ENCODE results near the gene TMEM131L. TPM values are rescaled to one million over a fixed set of nuclear protein-coding genes. Genes with fewer than 3 reads are reported as not detected.
A peak's percentile ranks its signal among the peaks of the same experiment; 100 is the strongest.

The TMEM131L gene
- total RNA-seq, 1 experiment from 2014 or later = 14.6 TPM

DNA sequence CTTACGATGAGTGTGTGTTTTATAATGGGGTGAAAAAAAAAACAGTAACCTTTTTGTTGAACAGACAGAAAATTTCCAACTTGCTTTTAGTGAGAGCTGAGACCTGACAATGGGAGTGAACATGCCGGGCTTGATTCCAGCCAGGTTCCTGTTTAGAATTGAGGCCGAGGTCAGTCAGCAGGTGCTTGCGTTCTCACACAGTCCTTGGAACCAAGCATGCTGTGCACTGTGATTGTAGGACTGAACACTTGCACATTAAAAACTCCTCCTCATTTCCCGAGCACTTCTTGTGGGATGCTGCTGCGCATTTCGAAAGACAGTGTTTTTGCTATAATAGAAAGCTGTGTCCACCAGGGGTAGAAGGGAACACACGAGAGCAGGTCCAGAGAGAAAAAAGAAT, 51.8 kb downstream of the TMEM131L start:
- no peak overlapping the region for H2BK12ac ChIP-seq (ENCODE audit: insufficient read length, low read depth, low read length)
- H3K18ac ChIP-seq (ENCODE audit: insufficient read length, low read depth, low read length) = no peak overlapping the region
- no peak overlapping the region for H3K23ac ChIP-seq (ENCODE audit: insufficient read length, low read depth, low read length)
- no peak overlapping the region for H3K27ac ChIP-seq (ENCODE audit: insufficient read length, low read depth, low read length)
- no peak overlapping the region for H3T11ph ChIP-seq (ENCODE audit: low read length)
- Mint-ChIP-seq H3K4me3 (no peak overlapping the region), H3K9me3 (no peaks in the 10 kb centered on the region), H3K36me3 (ENCODE audit: insufficient read depth in 1 of 3, low read depth in 3 of 3) (no peaks in the 10 kb centered on the region; a peak in 1 of 7 replicates), H3K27ac (peak overlapping the region in 1 of 3 experiments; percentile 75; a peak in 1 of 7 replicates), H3K4me1 (peaks cover 32 to 38% of the 10 kb centered on the region in 2 experiments), H3K27me3 (ENCODE audit: low read depth) (no peaks in the 10 kb centered on the region)
- no peak overlapping the region for H3K4ac ChIP-seq (ENCODE audit: low read depth, low read length)
- H4K20me1 ChIP-seq (ENCODE audit: control insufficient read depth, insufficient read depth, insufficient read length) = no peaks in the 10 kb centered on the region
- DNase-seq = no peak
- H2BK15ac ChIP-seq (ENCODE audit: low read depth, low read length) = no peak overlapping the region
- no peak overlapping the region for H2BK120ac ChIP-seq (ENCODE audit: low read depth, low read length, poor library complexity, severe bottlenecking)
- H2BK5ac ChIP-seq (ENCODE audit: insufficient read length, low read length) = no peak overlapping the region
- no peak overlapping the region for H3K56ac ChIP-seq (ENCODE audit: insufficient read length, low read depth, low read length)
- no peak overlapping the region for H4K8ac ChIP-seq (replicated peaks; ENCODE audit: insufficient read length, low read depth, low read length)
- no peak overlapping the region for H3K14ac ChIP-seq (ENCODE audit: insufficient read depth, low read length)
- peaks cover 11% of the 10 kb centered on the region; the same call in 1 of the 2 replicates for H3K4me1 ChIP-seq (ENCODE audit: insufficient read depth, low read length)
- H2BK20ac ChIP-seq (ENCODE audit: low read depth, low read length, poor library complexity, severe bottlenecking) = no peak overlapping the region
- no CpG with 5 or more reads among the region's 8 CpGs for WGBS (ENCODE audit: extremely low coverage, insufficient read length, low lambda C conversion rate)
- H3K4me2 ChIP-seq (ENCODE audit: insufficient read depth, insufficient read length, low read length) = no peak overlapping the region
- H3K9me3 ChIP-seq (ENCODE audit: control insufficient read depth, low read depth, low read length) = no peaks in the 10 kb centered on the region
- H3K79me1 ChIP-seq (ENCODE audit: insufficient read depth, low read depth, low read length, poor library complexity, severe bottlenecking) = no peaks in the 10 kb centered on the region
- H3K27me3 ChIP-seq (ENCODE audit: insufficient read depth, low read length) = no peaks in the 10 kb centered on the region
- no peaks in the 10 kb centered on the region; the same call in 1 of the 2 replicates for H3K79me2 ChIP-seq (ENCODE audit: insufficient read depth, low read length)
- no peak overlapping the region for H2AFZ ChIP-seq (ENCODE audit: low read length)
- TF ChIP-seq CTCF (conservative IDR thresholded peaks at IDR 0.05) = no peak
- no peak overlapping the region for H4K5ac ChIP-seq (ENCODE audit: insufficient read length, low read depth, low read length)
- H2AK5ac ChIP-seq (ENCODE audit: insufficient read length, low read length) = no peak overlapping the region
- H3K23me2 ChIP-seq (ENCODE audit: insufficient read length, low read depth, low read length, poor library complexity, severe bottlenecking) = no peaks in the 10 kb centered on the region
- no peak overlapping the region for H4K91ac ChIP-seq (ENCODE audit: insufficient read length, low read depth, low read length)
- no peak overlapping the region for H3K9ac ChIP-seq (ENCODE audit: extremely low read depth, insufficient read length, low read length)

Data from H9 (cell line).